ENCODE measurements around the gene NEK4. TPM values are rescaled to one million over a fixed set of nuclear protein-coding genes. Genes with fewer than 3 reads are reported as not detected.

Gene NEK4
- total and polyA plus RNA-seq, 7 donors = 4.7 to 22.2 (median 15.3) TPM

DNA sequence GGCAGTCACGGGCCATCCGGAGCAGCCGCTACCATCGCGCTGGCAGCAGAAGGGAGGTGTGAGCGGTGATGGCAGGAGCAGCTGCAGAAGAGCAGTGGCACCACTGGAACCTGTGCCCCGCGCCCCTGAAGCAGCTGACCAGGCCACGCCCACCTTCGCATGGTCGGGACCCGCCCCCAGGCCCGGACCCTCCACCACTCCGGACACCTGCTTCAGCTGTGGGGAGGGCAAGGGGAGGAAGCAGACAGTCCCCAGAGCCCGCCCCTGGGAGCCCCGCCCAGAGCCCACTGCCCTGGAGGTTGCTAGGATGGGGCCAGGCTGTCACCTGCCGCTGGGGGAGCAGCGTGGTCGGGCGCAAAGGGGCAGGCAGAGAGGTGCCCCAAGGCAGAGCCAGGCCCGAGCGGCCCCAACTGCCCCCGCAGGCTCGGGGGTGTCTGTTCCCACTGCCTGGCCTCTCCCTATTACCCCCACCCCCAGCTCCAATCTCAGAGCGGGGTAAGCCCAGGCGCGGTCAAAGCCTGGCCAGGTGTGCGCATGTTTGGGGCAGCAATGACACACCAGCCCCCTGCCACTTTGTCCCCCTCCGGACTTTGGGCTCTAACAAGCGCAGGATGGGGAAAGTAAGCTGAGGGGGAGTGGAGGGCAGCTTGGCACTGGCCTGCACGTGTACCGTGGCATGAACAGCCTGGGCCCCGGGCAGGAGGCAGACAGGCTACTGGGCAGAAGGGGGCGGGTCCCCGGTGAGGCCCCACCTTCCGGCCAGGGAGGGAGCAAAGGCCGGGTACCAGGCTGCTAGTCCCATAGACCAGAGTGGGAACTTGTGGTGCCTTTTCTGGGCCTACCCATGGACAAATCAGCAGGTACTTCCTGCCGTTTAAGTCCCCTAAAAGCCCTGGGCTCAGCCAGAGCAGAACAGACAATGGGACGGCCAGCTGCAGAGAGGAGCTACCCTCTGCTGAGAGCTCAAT, 56.1 kb downstream of the NEK4 start:
- intact Hi-C loops (cut with DNase I) = no loop called here
- 44 to 46% (median 45%) methylated on average over 32 to 39 of the region's 39 CpGs for WGBS, 3 donors
- DNase-seq = no peak
- Histone ChIP-seq H3K27me3 (ENCODE audit: insufficient read depth in 3 of 3, low read length in 2 of 3) (no peaks in the 10 kb centered on the region), H3K9me3 (no peaks in the 10 kb centered on the region), H3K36me3 (ENCODE audit: insufficient read depth in 1 of 2, low read depth in 1 of 2) (peaks cover 0 to 26% of the 10 kb centered on the region in 2 donors), H3K27ac (no peak overlapping the region), H3K4me1 (no peaks in the 10 kb centered on the region), H3K4me3 (no peak overlapping the region)
- TF ChIP-seq, protein P1, sequence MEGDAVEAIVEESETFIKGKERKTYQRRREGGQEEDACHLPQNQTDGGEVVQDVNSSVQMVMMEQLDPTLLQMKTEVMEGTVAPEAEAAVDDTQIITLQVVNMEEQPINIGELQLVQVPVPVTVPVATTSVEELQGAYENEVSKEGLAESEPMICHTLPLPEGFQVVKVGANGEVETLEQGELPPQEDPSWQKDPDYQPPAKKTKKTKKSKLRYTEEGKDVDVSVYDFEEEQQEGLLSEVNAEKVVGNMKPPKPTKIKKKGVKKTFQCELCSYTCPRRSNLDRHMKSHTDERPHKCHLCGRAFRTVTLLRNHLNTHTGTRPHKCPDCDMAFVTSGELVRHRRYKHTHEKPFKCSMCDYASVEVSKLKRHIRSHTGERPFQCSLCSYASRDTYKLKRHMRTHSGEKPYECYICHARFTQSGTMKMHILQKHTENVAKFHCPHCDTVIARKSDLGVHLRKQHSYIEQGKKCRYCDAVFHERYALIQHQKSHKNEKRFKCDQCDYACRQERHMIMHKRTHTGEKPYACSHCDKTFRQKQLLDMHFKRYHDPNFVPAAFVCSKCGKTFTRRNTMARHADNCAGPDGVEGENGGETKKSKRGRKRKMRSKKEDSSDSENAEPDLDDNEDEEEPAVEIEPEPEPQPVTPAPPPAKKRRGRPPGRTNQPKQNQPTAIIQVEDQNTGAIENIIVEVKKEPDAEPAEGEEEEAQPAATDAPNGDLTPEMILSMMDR (IDR thresholded peaks at IDR 0.05) = no peak
- peak in 2 of 4 donors; percentile 27 to 44 for ATAC-seq

DNA sequence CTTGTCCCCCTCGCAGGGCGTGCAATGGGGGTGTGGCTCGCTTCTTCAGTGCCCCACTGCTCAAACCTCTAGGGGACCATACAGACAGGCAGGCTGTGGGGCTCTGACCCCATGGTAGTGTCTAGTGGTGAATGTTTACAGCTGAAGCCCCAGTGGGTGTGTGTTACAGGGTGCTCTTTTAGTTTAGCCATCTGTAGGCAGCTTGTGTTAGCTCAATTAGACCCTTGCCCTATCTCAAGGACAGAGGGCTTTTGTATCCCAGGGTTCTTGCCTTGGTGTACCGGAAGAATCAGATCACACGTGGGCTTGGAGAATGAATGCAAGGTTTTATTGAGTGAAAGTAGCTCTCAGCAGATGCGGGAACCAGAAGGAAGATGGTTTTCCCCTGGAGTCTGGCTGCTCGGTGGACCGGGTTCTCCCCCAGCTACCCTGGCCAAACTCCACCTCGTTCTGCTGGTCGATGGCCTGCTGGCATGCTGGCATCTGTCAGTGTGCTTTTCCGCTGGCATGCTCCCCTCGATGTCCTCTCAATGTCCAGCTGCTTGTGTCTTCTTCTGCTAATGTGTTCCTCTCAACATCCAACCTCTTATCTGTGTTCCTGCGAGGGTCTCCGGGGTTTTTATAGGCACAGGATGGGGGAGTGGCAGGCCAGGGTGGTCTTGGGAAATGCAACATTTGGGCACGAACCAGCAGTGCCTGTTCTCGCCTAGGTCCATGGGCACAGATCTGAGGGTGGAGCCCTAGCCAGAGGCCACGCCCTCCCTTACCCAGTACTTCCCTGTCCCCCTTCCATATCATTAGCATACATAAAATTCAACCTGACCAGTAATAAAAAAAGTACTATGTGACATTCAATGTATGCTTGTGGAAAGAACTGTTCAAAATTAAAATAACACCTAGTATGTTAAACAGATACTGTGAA, 58.2 kb downstream of the NEK4 start:
- Histone ChIP-seq H3K4me3 (no peak overlapping the region), H3K27me3 (ENCODE audit: insufficient read depth in 3 of 3, low read length in 2 of 3) (no peaks in the 10 kb centered on the region), H3K4me1 (peaks cover 3% of the 10 kb centered on the region), H3K27ac (no peak overlapping the region), H3K9me3 (no peaks in the 10 kb centered on the region), H3K36me3 (ENCODE audit: insufficient read depth in 1 of 2, low read depth in 1 of 2) (peaks cover 0 to 42% of the 10 kb centered on the region in 2 donors)
- TF ChIP-seq, protein P1 (IDR thresholded peaks at IDR 0.05) = no peak
- intact Hi-C loops (cut with DNase I) = no loop called here
- WGBS, 3 donors = 73 to 81% (median 78%) methylated on average over 17 of the region's 17 CpGs
- DNase-seq = peak in 1 of 2 donors; percentile 25
- ATAC-seq = no peak

DNA sequence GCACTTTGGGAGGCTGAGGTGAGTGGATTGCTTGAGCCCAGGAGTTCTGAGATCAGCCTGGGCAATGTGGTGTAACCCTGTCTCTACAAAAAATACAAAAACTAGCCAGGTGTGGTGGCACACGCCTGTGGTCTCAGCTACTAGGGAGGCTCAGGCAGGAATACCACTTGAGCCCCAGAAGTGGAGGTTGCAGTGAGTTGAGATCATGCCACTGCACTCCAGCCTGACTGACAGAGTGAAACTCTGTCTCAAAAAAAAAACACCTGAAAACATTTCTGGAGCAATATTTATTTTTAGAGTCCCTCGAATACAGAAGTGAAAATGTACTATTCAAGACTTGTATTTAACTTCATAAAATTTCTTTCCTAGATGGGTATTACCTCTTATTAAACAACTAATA, 60.2 kb downstream of the NEK4 start:
- intact Hi-C loops (cut with DNase I) = no loop called here
- Histone ChIP-seq H3K4me3 (no peak overlapping the region), H3K27ac (no peak overlapping the region), H3K36me3 (ENCODE audit: insufficient read depth in 1 of 2, low read depth in 1 of 2) (peaks cover 0 to 46% of the 10 kb centered on the region in 2 donors), H3K4me1 (peaks cover 11% of the 10 kb centered on the region), H3K9me3 (no peaks in the 10 kb centered on the region), H3K27me3 (ENCODE audit: insufficient read depth in 3 of 3, low read length in 2 of 3) (no peaks in the 10 kb centered on the region)
- 80 to 85% (median 82%) methylated on average over 2 of the region's 2 CpGs for WGBS, 3 donors
- TF ChIP-seq, protein P1 (IDR thresholded peaks at IDR 0.05) = no peak
- DNase-seq (no peak), ATAC-seq (no peak)

DNA sequence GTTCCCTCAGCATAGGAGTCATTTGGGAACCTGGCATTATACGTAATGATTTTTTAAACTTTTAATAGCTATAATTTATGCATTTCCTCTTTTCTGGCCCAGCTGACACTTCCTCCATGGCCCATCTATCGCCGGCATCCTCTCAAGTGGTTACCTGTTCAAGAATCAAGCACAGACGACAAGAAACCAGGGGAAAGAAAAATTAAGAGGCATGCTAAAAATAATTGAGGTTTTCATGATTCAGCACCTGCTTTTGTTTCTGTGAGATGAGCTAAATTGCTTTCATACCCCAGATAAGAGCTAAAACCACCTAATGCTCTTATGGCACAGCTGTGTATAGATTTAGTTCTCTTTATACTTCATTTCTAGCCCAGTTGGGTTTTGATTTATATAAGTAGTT, 63.2 kb downstream of the NEK4 start:
- Histone ChIP-seq H3K27me3 (ENCODE audit: insufficient read depth in 3 of 3, low read length in 2 of 3) (no peaks in the 10 kb centered on the region), H3K27ac (no peak overlapping the region), H3K9me3 (no peaks in the 10 kb centered on the region), H3K4me1 (peaks cover 25% of the 10 kb centered on the region), H3K4me3 (peak overlapping the region; percentile 90), H3K36me3 (ENCODE audit: insufficient read depth in 1 of 2, low read depth in 1 of 2) (peaks cover 0 to 45% of the 10 kb centered on the region in 2 donors)
- TF ChIP-seq, protein P1 (IDR thresholded peaks at IDR 0.05) = no peak
- intact Hi-C loops (cut with DNase I) = no loop called here
- no peak for ATAC-seq
- WGBS, 3 donors = 85 to 91% (median 89%) methylated on average over 4 of the region's 4 CpGs
- DNase-seq = no peak
